WTC11 (cell line): ENCODE data around the gene SFI1.

Experiments
- HMGXB4 ChIP-seq: sonication (generic); formaldehyde crosslinking; IDR thresholded peaks from 2 replicates; pipeline ENCODE4 v1.8.1; 2023; ENCODE audit warnings: mild to moderate bottlenecking, moderate library complexity, missing genetic modification reagents
- MYBL2 ChIP-seq: sonication (generic); formaldehyde crosslinking; IDR thresholded peaks from 2 replicates; pipeline ENCODE4 v1.8.1; 2023; ENCODE audit warnings: mild to moderate bottlenecking, moderate library complexity, missing genetic modification reagents
- NR3C1 ChIP-seq: sonication (generic); formaldehyde crosslinking; conservative IDR thresholded peaks from 2 replicates; pipeline ENCODE4 v1.8.1; 2023; ENCODE audit warnings: low read depth, mild to moderate bottlenecking, missing genetic modification reagents
- PRDM15 ChIP-seq: sonication (generic); formaldehyde crosslinking; IDR thresholded peaks from 2 replicates; pipeline ENCODE4 v1.8.0; 2022; ENCODE audit warnings: missing genetic modification reagents
- USF2 ChIP-seq: sonication (generic); formaldehyde crosslinking; IDR thresholded peaks from 2 replicates; pipeline ENCODE4 v1.8.1; 2023; ENCODE audit warnings: mild to moderate bottlenecking, missing genetic modification reagents, moderate library complexity
- TF ChIP-seq, protein P1 (sequence below): fragments of 200-600 bp; IDR thresholded peaks from 2 replicates; pipeline ENCODE4 v1.8.0; 2022; ENCODE audit warnings: antibody characterized with exemption

- TF ChIP-seq MYBL2 (CRISPR knock-in tag) (no peak), USF2 (CRISPR knock-in tag) (no peak), NR3C1 (no peak), HMGXB4 (CRISPR knock-in tag) (no peak), PRDM15 (no peak)
- TF ChIP-seq, protein P1, sequence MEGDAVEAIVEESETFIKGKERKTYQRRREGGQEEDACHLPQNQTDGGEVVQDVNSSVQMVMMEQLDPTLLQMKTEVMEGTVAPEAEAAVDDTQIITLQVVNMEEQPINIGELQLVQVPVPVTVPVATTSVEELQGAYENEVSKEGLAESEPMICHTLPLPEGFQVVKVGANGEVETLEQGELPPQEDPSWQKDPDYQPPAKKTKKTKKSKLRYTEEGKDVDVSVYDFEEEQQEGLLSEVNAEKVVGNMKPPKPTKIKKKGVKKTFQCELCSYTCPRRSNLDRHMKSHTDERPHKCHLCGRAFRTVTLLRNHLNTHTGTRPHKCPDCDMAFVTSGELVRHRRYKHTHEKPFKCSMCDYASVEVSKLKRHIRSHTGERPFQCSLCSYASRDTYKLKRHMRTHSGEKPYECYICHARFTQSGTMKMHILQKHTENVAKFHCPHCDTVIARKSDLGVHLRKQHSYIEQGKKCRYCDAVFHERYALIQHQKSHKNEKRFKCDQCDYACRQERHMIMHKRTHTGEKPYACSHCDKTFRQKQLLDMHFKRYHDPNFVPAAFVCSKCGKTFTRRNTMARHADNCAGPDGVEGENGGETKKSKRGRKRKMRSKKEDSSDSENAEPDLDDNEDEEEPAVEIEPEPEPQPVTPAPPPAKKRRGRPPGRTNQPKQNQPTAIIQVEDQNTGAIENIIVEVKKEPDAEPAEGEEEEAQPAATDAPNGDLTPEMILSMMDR = no peak
Observed at GRCh38 chr22:31569126-31569525, 72.8 kb downstream of the SFI1 start.
